OCI-LY7 (cell line): ENCODE measurements around the gene G6PC1.

ENCODE experiments used
- CTCF ChIP-seq: fragments of 200-600 bp; sonication (generic); conservative IDR thresholded peaks from 2 replicates; pipeline ENCODE4 v1.5.1; 2014; ENCODE audit warnings: mild to moderate bottlenecking, antibody characterized with exemption, low read length, moderate library complexity, mixed read lengths
- EZH2phosphoT487 ChIP-seq: fragments of 200-600 bp; sonication (generic); IDR thresholded peaks from 2 replicates; pipeline ENCODE4 v1.6.1; 2018; ENCODE audit warnings: low read depth, borderline replicate concordance, mild to moderate bottlenecking, mixed run types, antibody characterized with exemption, low read length, moderate library complexity, mixed read lengths

- no peak for TF ChIP-seq CTCF
- TF ChIP-seq EZH2phosphoT487: no peak
These were observed 9.0 kb upstream of the G6PC1 start for GRCh38 chr17:42891539-42892152.
